Stomach smooth muscle (tissue), 2 donors: ENCODE data around the gene CTSD.
"Not testable (repeated sequence)": the region's sequence is repeated elsewhere in the genome, so short reads cannot be mapped to it uniquely, and the experiment has no call there.

Experiments
- H3K27ac ChIP-seq: one replicate; pipeline ENCODE4 v1.7.0; 2013; ENCODE audit warnings: mild to moderate bottlenecking, low read length, inconsistent platforms
- H3K27me3 ChIP-seq, 2 donors: one replicate each; pipeline ENCODE4 v1.7.0; 2013; ENCODE audit warnings: low read length in 2 of 2; ENCODE audit not compliant: insufficient read depth in 2 of 2, control insufficient read depth in 1 of 2
- H3K36me3 ChIP-seq, 2 donors: one replicate each; pipeline ENCODE4 v1.7.0; 2013; ENCODE audit warnings: low read length in 2 of 2; ENCODE audit not compliant: control insufficient read depth in 2 of 2, insufficient read depth in 2 of 2
- H3K4me1 ChIP-seq: one replicate; pipeline ENCODE4 v1.7.0; 2013; ENCODE audit warnings: low read length; ENCODE audit not compliant: control insufficient read depth, insufficient read depth
- H3K4me3 ChIP-seq, 2 donors: one replicate each; pipeline ENCODE4 v1.7.0; 2013; ENCODE audit warnings: low read length in 2 of 2
- H3K9ac ChIP-seq, 2 donors: one replicate each; pipeline ENCODE4 v1.7.0; 2013; ENCODE audit warnings: low read length in 2 of 2, mild to moderate bottlenecking in 1 of 2
- H3K9me3 ChIP-seq, 2 donors: one replicate each; pipeline ENCODE4 v1.7.0; 2013; ENCODE audit warnings: low read length in 2 of 2; ENCODE audit not compliant: control insufficient read depth in 2 of 2
- donor health status: healthy.
- donor health status: Pancreatic carcinoma.

The CTSD gene

DNA sequence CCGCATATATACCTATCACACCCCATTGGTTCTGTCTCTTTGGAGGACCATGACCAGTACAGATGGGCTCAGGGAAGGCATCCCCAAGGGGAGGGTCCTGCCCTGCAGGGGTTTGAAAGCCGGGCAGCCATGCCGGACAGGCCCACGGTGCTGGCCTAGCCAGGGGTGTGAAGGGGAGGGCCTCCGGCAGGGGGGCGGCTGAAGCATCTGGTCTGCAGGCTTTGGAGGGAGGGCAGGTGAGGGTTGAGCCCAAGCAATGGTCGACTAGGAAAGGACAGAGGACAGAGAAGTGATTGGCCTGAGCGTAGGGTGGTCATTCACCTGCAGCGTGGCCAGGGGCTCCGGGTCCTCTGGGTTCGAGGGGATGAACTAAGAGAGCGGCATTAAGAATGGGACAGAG is 11.2 kb upstream of the CTSD start:
- no peak overlapping the region for H3K27ac ChIP-seq
- no peak overlapping the region for H3K4me3 ChIP-seq
- H3K4me1 ChIP-seq: peaks cover 5% of the 10 kb centered on the region
- H3K9ac ChIP-seq: no peak overlapping the region
- peaks cover 0 to 2% of the 10 kb centered on the region in 2 donors for H3K27me3 ChIP-seq
- H3K36me3 ChIP-seq: no peaks in the 10 kb centered on the region
- H3K9me3 ChIP-seq: no peaks in the 10 kb centered on the region

- Histone ChIP-seq H3K9ac (no peak overlapping the region), H3K36me3 (no peaks in the 10 kb centered on the region), H3K27ac (no peak overlapping the region), H3K4me1 (peaks cover 5% of the 10 kb centered on the region), H3K4me3 (no peak overlapping the region), H3K9me3 (no peaks in the 10 kb centered on the region), H3K27me3 (peaks cover 0 to 2% of the 10 kb centered on the region in 2 donors)
Measured at GRCh38 chr11:1773994-1774550, 10.3 kb upstream of the CTSD start.

- Histone ChIP-seq H3K4me3 (no peak overlapping the region), H3K4me1 (peaks cover 5% of the 10 kb centered on the region), H3K9ac (no peak overlapping the region), H3K27ac (no peak overlapping the region), H3K36me3 (no peaks in the 10 kb centered on the region), H3K9me3 (no peaks in the 10 kb centered on the region), H3K27me3 (peaks cover 0 to 1% of the 10 kb centered on the region in 2 donors)
Measured at GRCh38 chr11:1773131-1773993, 9.6 kb upstream of the CTSD start.

DNA sequence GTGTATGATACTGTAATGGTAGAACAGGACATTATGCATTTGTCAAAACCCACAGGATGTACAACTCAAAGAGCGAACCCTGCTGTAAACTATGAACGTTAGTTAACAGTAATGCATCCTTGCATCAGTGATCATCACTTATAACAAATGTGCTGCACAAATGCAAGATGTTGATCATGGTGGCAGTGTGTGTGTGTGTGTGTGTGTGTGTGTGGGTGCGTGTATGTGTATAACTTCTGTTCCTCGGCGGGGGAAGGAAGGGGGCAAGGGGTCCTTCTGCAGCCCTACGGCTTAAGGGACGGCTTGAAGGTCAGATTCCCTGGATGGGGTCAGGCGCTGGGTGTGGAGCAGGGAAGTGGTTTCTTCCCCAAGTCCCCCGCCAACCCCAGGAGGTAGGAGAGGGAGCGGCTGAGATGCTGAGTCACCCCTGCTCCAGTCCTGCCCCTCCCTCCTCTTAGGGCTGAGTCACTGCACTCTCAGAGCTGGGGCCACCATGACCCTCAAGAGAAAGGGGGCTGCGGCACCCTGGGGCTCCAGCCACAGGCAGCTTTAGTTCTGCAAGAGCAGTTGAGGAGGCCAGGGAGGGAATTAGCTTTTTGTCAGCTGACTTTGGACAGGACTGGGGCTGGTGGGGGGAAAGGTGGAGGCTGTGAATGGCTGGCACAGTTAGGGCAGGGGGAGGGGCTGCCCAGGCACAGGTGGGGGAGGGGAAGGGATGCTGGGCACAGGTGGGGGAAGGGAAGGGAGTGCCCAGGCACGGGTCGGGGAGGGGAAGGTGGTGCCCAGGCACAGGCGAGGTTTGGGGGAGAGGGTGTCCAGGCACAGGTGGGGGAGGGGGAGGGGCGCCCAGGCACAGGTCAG is 8.8 kb upstream of the CTSD start:
- H3K4me1 ChIP-seq: peaks cover 5% of the 10 kb centered on the region
- H3K36me3 ChIP-seq: no peaks in the 10 kb centered on the region
- H3K27ac ChIP-seq: no peak overlapping the region
- H3K9me3 ChIP-seq: no peaks in the 10 kb centered on the region
- peak overlapping the region in 1 of 2 donors; percentile 21 for H3K9ac ChIP-seq
- peak overlapping the region; percentile 52 to 55 for H3K4me3 ChIP-seq
- H3K27me3 ChIP-seq: no peaks in the 10 kb centered on the region

- H3K9ac ChIP-seq: no peak overlapping the region
- H3K4me3 ChIP-seq: no peak overlapping the region
- H3K4me1 ChIP-seq: peaks cover 5% of the 10 kb centered on the region
- no peaks in the 10 kb centered on the region for H3K9me3 ChIP-seq
- no peak overlapping the region for H3K27ac ChIP-seq
- no peaks in the 10 kb centered on the region for H3K36me3 ChIP-seq
- no peaks in the 10 kb centered on the region for H3K27me3 ChIP-seq
Measured at GRCh38 chr11:1771700-1772099, 8.0 kb upstream of the CTSD start.

DNA sequence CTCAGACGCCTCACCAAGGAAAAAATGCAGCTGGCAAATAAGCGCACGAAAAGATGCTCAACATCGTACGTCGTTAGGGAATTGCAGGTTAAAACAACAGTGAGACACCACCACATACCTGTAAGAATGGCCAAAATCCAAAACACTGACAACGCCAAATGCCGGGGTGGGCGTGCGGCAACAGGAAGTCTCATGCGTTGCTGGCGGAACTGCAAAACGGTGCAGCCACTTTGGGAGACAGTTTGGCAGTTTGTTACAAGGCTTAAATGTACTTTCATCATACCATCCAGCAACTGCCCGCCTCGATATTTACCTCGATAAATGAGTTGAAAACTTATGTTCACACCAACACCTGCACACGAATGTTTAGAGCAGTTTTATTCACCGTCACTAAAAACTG is 7.5 kb upstream of the CTSD start:
- H3K4me3 ChIP-seq: no peak overlapping the region
- peaks cover 5% of the 10 kb centered on the region for H3K4me1 ChIP-seq
- no peaks in the 10 kb centered on the region for H3K27me3 ChIP-seq
- H3K27ac ChIP-seq: no peak overlapping the region
- no peaks in the 10 kb centered on the region for H3K9me3 ChIP-seq
- H3K36me3 ChIP-seq: no peaks in the 10 kb centered on the region
- no peak overlapping the region for H3K9ac ChIP-seq

DNA sequence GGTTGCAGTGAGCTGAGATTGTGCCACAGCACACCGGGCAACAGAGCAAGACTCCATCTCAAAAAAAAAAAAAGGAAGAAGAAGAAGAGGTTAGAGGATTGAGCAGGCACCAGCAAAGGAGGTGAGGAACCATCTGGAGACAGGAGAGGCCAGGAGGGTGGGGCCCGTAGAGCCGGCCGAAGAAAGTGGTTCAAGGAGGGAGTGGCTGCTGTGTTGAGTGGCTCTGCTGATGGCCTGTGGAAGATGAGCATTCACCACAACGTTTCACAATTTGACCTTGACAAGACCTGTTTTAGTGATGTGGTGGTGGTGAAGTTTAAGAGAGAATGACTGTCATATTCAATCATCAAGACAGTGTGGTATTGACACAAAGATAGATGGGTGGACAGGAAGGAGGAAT is 6.8 kb upstream of the CTSD start:
- no peak overlapping the region for H3K4me3 ChIP-seq
- peaks cover 5% of the 10 kb centered on the region for H3K4me1 ChIP-seq
- no peaks in the 10 kb centered on the region for H3K27me3 ChIP-seq
- H3K36me3 ChIP-seq: no peaks in the 10 kb centered on the region
- no peaks in the 10 kb centered on the region for H3K9me3 ChIP-seq
- H3K9ac ChIP-seq: no peak overlapping the region
- no peak overlapping the region for H3K27ac ChIP-seq

- Histone ChIP-seq H3K9me3 (no peaks in the 10 kb centered on the region), H3K27ac (no peak overlapping the region), H3K9ac (no peak overlapping the region), H3K27me3 (no peaks in the 10 kb centered on the region), H3K4me1 (peaks cover 5% of the 10 kb centered on the region), H3K4me3 (no peak overlapping the region), H3K36me3 (no peaks in the 10 kb centered on the region)
Measured at GRCh38 chr11:1770061-1770460, 6.3 kb upstream of the CTSD start.

DNA sequence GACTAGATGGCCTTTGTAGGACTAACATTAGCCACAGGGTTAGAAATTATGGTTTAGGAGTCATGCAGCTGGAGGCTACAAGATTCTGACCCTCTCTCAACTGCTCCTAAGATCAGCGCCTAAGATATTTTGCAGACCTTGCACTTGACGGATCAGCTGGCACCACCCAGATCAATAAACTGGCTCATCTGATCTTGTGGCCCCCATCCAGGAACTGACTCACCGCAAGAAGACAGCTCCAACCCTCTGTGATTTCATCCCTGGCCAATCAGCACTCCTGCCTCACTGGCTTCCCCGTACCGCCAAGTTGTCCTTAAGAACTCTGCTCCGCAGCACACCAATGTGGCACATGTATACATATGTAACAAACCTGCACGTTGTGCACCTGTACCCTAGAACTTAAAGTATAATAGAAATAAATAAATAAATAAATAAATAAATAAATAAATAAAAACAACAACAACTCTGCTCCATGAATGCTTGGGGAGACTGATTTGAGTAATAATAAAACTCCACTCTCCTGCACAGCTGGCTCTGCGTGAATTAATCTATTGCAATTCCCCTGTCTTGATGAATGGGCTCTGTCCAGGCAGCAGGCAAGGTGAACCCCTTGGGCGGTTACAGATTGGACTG is 5.7 kb upstream of the CTSD start:
- H3K9me3 ChIP-seq, H3K36me3 ChIP-seq, H3K27me3 ChIP-seq, H3K9ac ChIP-seq, H3K4me1 ChIP-seq, H3K4me3 ChIP-seq, H3K27ac ChIP-seq: not testable (repeated sequence)

- Histone ChIP-seq H3K9ac (no peak overlapping the region), H3K27ac (no peak overlapping the region)
Measured at GRCh38 chr11:1768141-1768469, 4.4 kb upstream of the CTSD start.

More at GRCh38 chr11:1768141-1768469, 4.4 kb upstream of the CTSD start:
- H3K4me3 ChIP-seq: no peak overlapping the region
- H3K36me3 ChIP-seq: no peaks in the 10 kb centered on the region
- no peaks in the 10 kb centered on the region for H3K27me3 ChIP-seq
- peaks cover 14% of the 10 kb centered on the region for H3K4me1 ChIP-seq
- H3K9me3 ChIP-seq: no peaks in the 10 kb centered on the region
